B cell (primary cell): ENCODE results near the gene TPCN2. TPM values are rescaled to one million over a fixed set of nuclear protein-coding genes. Genes with fewer than 3 reads are reported as not detected.

Experiments
- ATAC-seq: fragments of 200-7000 bp; cut with Tn5 transposase; one replicate; pipeline ENCODE4 v1.10.0; 2021; ENCODE audit warnings: low read depth, mild to moderate bottlenecking, moderate number of reproducible peaks, moderate library complexity
- CTCF ChIA-PET: fragments of 350-600 bp; sonication (Branson Sonifier 250); formaldehyde crosslinking; loops from one replicate; lab custom pipeline; 2021; ENCODE audit warnings: antibody characterized with exemption, inconsistent platforms; lab: Charles Lee
- POLR2A ChIA-PET: fragments of 350-600 bp; sonication (Branson Sonifier 250); formaldehyde crosslinking; loops from one replicate; lab custom pipeline; 2021; ENCODE audit warnings: antibody characterized with exemption; lab: Charles Lee
- DNase-seq: peaks from one replicate; pipeline ENCODE4 v3.0.0; 2013
- H2AFZ ChIP-seq: 2 replicates; pipeline ENCODE4 v1.6.1; 2012; ENCODE audit warnings: mild to moderate bottlenecking, low read depth, low read length; ENCODE audit not compliant: insufficient read depth, poor library complexity, severe bottlenecking
- H3K27ac ChIP-seq, 2 donors: 1 replicate in 1 of 2; 2 replicates in 1 of 2; pipeline ENCODE4 v1.5.1; 2012 to 2013; ENCODE audit warnings: low read length in 2 of 2, mild to moderate bottlenecking in 2 of 2, moderate library complexity in 1 of 2
- H3K27me3 ChIP-seq, 4 experiments: fragments of 200-600 bp in 1 of 4; sonication (generic) in 1 of 4; replicated peaks in 1 of 4; 1 replicate in 2 of 4; 2 replicates in 2 of 4; pipeline versions ENCODE4 v1.6.1 to v1.7.0; 2013 to 2016; ENCODE audit warnings: low read length in 3 of 4, mild to moderate bottlenecking in 2 of 4, mixed read lengths in 1 of 4, moderate library complexity in 1 of 4; ENCODE audit not compliant: insufficient read depth in 4 of 4, control insufficient read depth in 3 of 4; ENCODE audit errors: control extremely low read depth in 1 of 4
- H3K36me3 ChIP-seq, 2 experiments: replicated peaks in 1 of 2; 1 replicate in 1 of 2; 2 replicates in 1 of 2; pipeline versions ENCODE4 v1.6.1 to v1.7.1; 2013; ENCODE audit warnings: low read length in 1 of 2; ENCODE audit not compliant: insufficient read depth in 2 of 2, control insufficient read depth in 1 of 2; ENCODE audit errors: control extremely low read depth in 1 of 2, extremely low read depth in 1 of 2
- H3K4me1 ChIP-seq, 2 donors: fragments of 200-600 bp in 1 of 2; sonication (generic) in 1 of 2; 1 replicate in 1 of 2; 2 replicates in 1 of 2; pipeline versions ENCODE4 v1.5.1 to v1.6.1; 2013 to 2017; ENCODE audit warnings: low read length in 2 of 2; ENCODE audit not compliant: control insufficient read depth in 2 of 2, insufficient read depth in 2 of 2
- H3K4me2 ChIP-seq: replicated peaks from 2 replicates; pipeline ENCODE3; 2012; ENCODE audit warnings: mild to moderate bottlenecking, low read depth, low read length; ENCODE audit not compliant: poor library complexity, severe bottlenecking
- H3K4me3 ChIP-seq, 5 experiments: fragments of 200-600 bp in 1 of 5; sonication (generic) in 1 of 5; 1 replicate in 3 of 5; 2 replicates in 2 of 5; pipeline versions ENCODE4 v1.5.1 to v1.7.0; 2011 to 2016; ENCODE audit warnings: low read length in 4 of 5, mild to moderate bottlenecking in 4 of 5, low read depth in 2 of 5, control low read depth in 1 of 5, moderate library complexity in 1 of 5; ENCODE audit not compliant: insufficient read depth in 1 of 5; ENCODE audit errors: control extremely low read depth in 1 of 5, extremely low read depth in 1 of 5
- H3K79me2 ChIP-seq: fragments of 200-600 bp; sonication (generic); one replicate; pipeline ENCODE4 v1.6.0; 2016; ENCODE audit warnings: low read length; ENCODE audit not compliant: control insufficient read depth, insufficient read depth
- H3K9ac ChIP-seq: fragments of 200-600 bp; sonication (generic); 2 replicates; pipeline ENCODE4 v1.6.1; 2017; ENCODE audit warnings: mild to moderate bottlenecking, low read length, moderate library complexity
- H3K9me3 ChIP-seq, 3 donors: one replicate each; pipeline versions ENCODE4 v1.6.1 to v1.7.1; 2013; ENCODE audit warnings: low read length in 2 of 3; ENCODE audit not compliant: control insufficient read depth in 2 of 3, insufficient read depth in 1 of 3; ENCODE audit errors: control extremely low read depth in 1 of 3
- H4K20me1 ChIP-seq: 2 replicates; pipeline ENCODE4 v1.6.0; 2012; ENCODE audit warnings: mild to moderate bottlenecking, low read length; ENCODE audit not compliant: insufficient read depth, control insufficient read depth, poor library complexity, severe bottlenecking
- H3K27ac Mint-ChIP-seq: one replicate; pipeline ENCODE4 v1.8.0; 2021; ENCODE audit warnings: mixed read lengths
- H3K27me3 Mint-ChIP-seq: one replicate; pipeline ENCODE4 v1.8.0; 2021; ENCODE audit warnings: mixed read lengths
- H3K4me1 Mint-ChIP-seq: one replicate; pipeline ENCODE4 v1.8.0; 2021; ENCODE audit warnings: mixed read lengths
- H3K4me3 Mint-ChIP-seq: one replicate; pipeline ENCODE4 v1.8.0; 2021; ENCODE audit warnings: mixed read lengths
- H3K9me3 Mint-ChIP-seq: one replicate; pipeline ENCODE4 v1.8.0; 2022; ENCODE audit warnings: mixed read lengths; ENCODE audit not compliant: insufficient read depth
- CTCF ChIP-seq: fragments of 200-600 bp; IDR thresholded peaks from one replicate; pipeline ENCODE4 v1.8.0; 2022; ENCODE audit warnings: antibody characterized with exemption, mild to moderate bottlenecking
- EZH2 ChIP-seq: IDR thresholded peaks from 2 replicates; pipeline ENCODE4 v1.6.1; 2012; ENCODE audit warnings: borderline replicate concordance, low read depth, mild to moderate bottlenecking, moderate library complexity, low read length; ENCODE audit not compliant: insufficient read depth, poor library complexity, severe bottlenecking
- WGBS: methylation state at CpG from one replicate; pipeline ENCODE4 v1.1.5; 2013; ENCODE audit warnings: missing lambda C conversion rate; ENCODE audit not compliant: insufficient coverage; 5-methylcytosine and 5-hydroxymethylcytosine counted together
- intact Hi-C: fragments of 100-400 bp; cut with micrococcal nuclease; formaldehyde crosslinking; loops from one replicate; pipeline ENCODE4 v1.10.0; 2022
- polyA plus RNA-seq: library from polyadenylated mRNA; depleted of rRNA; stranded (reverse); fragments of >200 nt; gene quantifications from 2 replicates; pipeline ENCODE4 v1.2.3, GENCODE V29; 2012
- total RNA-seq, 2 donors: library from RNA; stranded (reverse); fragments of 120-200 nt in 1 of 2; gene quantifications; 1 replicate in 1 of 2; 2 replicates in 1 of 2; pipeline versions ENCODE4 v1.2.3 to v1.2.4, GENCODE V29; 2013 to 2022

The TPCN2 gene
- total and polyA plus RNA-seq, 2 donors (not counting 1 experiment from before 2014, with no cell fraction given) = 16.8 to 71.4 TPM

GRCh38 chr11:69169479-69169878, 120.7 kb downstream of the TPCN2 start:
- intact Hi-C loops = no loop called here
- Histone ChIP-seq H3K4me3 (no peak overlapping the region), H3K36me3 (no peaks in the 10 kb centered on the region), H3K27ac (no peak overlapping the region), H3K9ac (no peak overlapping the region), H3K9me3 (peaks cover 0 to 3% (median 0%) of the 10 kb centered on the region in 3 donors), H3K27me3 (no peaks in the 10 kb centered on the region), H4K20me1 (no peaks in the 10 kb centered on the region), H3K4me2 (no peak overlapping the region), H3K79me2 (no peaks in the 10 kb centered on the region), H2AFZ (no peak overlapping the region), H3K4me1 (peaks cover 6 to 8% of the 10 kb centered on the region in 2 donors)
- ChIA-PET POLR2A (no interaction called here), CTCF (no interaction called here)
- no peak overlapping the region for H3K27ac Mint-ChIP-seq
- H3K4me1 Mint-ChIP-seq = peaks cover 9% of the 10 kb centered on the region
- peaks cover 2% of the 10 kb centered on the region for H3K9me3 Mint-ChIP-seq
- no peak for ATAC-seq
- DNase-seq = no peak
- WGBS = 100% methylated on average over 3 of the region's 3 CpGs
- no peak overlapping the region for H3K4me3 Mint-ChIP-seq
- H3K27me3 Mint-ChIP-seq = peaks cover 9% of the 10 kb centered on the region
- no peak for TF ChIP-seq EZH2
- TF ChIP-seq CTCF = no peak

- no peak for ATAC-seq
- no peaks in the 10 kb centered on the region for H3K36me3 ChIP-seq
- no peak overlapping the region for H3K27ac Mint-ChIP-seq
- H3K27me3 ChIP-seq = no peaks in the 10 kb centered on the region
- TF ChIP-seq EZH2 (no peak), CTCF (no peak)
- ChIA-PET POLR2A (no interaction called here), CTCF (no interaction called here)
- H3K4me3 Mint-ChIP-seq = no peak overlapping the region
- no peak overlapping the region for H3K27ac ChIP-seq
- no peaks in the 10 kb centered on the region for H4K20me1 ChIP-seq
- no peak overlapping the region for H2AFZ ChIP-seq
- no peak overlapping the region for H3K9ac ChIP-seq
- H3K9me3 Mint-ChIP-seq = peaks cover 7% of the 10 kb centered on the region
- WGBS = 87% methylated on average over 5 of the region's 6 CpGs
- H3K4me1 Mint-ChIP-seq = peaks cover 9% of the 10 kb centered on the region
- H3K9me3 ChIP-seq = peaks cover 0 to 11% (median 1%) of the 10 kb centered on the region in 3 donors
- H3K27me3 Mint-ChIP-seq = peaks cover 9% of the 10 kb centered on the region
- DNase-seq = no peak
- no peak overlapping the region for H3K4me2 ChIP-seq
- no peak overlapping the region for H3K4me3 ChIP-seq
- intact Hi-C loops = no loop called here
- H3K79me2 ChIP-seq = no peaks in the 10 kb centered on the region
- H3K4me1 ChIP-seq = peaks cover 6 to 8% of the 10 kb centered on the region in 2 donors
Measured at GRCh38 chr11:69170704-69171103, 122.0 kb downstream of the TPCN2 start.
